SU-DHL-6 (cell line): ENCODE measurements around the gene RNASE8.

Experiments
- EZH2phosphoT487 ChIP-seq: fragments of 200-600 bp; sonication (generic), shearing (Covaris generic); conservative IDR thresholded peaks from 2 replicates; pipeline ENCODE4 v1.6.1; 2018; ENCODE audit warnings: mild to moderate bottlenecking, antibody characterized with exemption, low read length, moderate library complexity, mixed read lengths
- TF ChIP-seq, protein P1 (sequence below): fragments of 200-600 bp; sonication (generic); IDR thresholded peaks from one replicate; pipeline ENCODE4 v1.5.1; 2017; ENCODE audit warnings: antibody characterized with exemption, mild to moderate bottlenecking, low read length, moderate library complexity; ENCODE audit not compliant: insufficient read depth, poor library complexity, severe bottlenecking

DNA sequence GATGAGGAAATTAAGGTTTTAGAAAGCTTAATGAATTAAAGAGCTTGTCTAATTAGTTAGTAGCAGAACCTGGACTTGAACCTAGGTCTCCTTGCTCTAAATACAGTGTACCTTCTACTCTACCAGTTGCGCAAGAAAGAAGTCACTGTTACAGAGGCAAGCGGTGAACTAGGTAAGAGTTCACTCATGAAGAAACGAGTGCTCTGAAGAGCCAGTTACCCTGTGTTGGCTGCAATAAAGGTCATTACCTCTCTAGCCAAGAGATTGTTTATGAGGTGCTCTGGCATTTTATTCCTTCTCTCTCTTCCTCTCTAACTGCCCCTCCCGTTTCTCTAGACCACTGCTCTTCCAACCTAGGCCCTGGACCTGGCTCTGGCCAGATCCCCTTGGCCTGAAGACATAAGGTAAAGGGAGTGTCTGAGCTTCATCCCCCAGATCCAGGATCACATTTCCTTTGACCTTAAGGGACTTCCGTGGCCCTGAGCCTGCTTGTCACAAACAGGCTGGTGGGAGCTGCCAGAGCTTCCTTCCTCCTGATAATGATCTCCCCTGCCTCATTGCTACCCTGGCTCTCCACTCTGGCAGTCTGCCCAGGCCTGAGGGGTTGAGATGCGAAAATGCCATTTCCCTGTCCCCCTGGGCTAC is 13.5 kb upstream of the RNASE8 start:
- TF ChIP-seq, protein P1, sequence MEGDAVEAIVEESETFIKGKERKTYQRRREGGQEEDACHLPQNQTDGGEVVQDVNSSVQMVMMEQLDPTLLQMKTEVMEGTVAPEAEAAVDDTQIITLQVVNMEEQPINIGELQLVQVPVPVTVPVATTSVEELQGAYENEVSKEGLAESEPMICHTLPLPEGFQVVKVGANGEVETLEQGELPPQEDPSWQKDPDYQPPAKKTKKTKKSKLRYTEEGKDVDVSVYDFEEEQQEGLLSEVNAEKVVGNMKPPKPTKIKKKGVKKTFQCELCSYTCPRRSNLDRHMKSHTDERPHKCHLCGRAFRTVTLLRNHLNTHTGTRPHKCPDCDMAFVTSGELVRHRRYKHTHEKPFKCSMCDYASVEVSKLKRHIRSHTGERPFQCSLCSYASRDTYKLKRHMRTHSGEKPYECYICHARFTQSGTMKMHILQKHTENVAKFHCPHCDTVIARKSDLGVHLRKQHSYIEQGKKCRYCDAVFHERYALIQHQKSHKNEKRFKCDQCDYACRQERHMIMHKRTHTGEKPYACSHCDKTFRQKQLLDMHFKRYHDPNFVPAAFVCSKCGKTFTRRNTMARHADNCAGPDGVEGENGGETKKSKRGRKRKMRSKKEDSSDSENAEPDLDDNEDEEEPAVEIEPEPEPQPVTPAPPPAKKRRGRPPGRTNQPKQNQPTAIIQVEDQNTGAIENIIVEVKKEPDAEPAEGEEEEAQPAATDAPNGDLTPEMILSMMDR, result no peak
- TF ChIP-seq EZH2phosphoT487, result no peak
